ENCODE measurements around the gene NKD2. TPM values are rescaled to one million over a fixed set of nuclear protein-coding genes. Genes with fewer than 3 reads are reported as not detected.
A peak's percentile ranks its signal among the peaks of the same experiment; 100 is the strongest.

NKD2 gene
- total and polyA plus RNA-seq, 3 donors from 2014 or later, result 16.5 to 42.1 (median 31.6) TPM

DNA sequence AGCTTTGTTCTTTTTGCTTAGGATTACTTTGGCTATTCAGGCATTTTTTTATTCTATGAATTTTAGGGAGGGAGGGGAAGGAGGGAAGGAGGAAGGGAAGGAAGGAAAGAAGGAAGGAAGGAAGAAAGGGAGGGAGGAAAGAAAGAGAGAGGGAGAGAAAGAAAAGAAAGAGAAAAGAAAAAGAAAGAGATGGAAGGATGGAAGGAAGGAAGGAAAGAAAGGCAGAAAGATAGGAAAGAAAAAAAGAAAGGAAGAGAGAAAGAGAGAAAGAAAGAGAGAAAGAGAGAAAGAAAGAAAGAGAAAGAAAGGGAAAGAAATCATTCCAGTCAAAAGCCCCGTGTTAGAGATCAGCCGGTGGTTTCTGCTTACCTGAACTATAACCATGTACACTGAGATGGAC is 20.8 kb upstream of the NKD2 start:
- no peak overlapping the region for H3K4me3 ChIP-seq
- no peaks in the 10 kb centered on the region for H3K36me3 ChIP-seq (ENCODE audit: low read depth, missing control alignments)
- no peaks in the 10 kb centered on the region for H3K9me3 ChIP-seq
- intact Hi-C loops (cut with DNase I; ENCODE audit: low total_unique reads), result no loop called here
- H3K27me3 ChIP-seq, result no peaks in the 10 kb centered on the region
- 65 to 71% methylated on average over 2 of the region's 2 CpGs for WGBS, 2 donors
- H3K4me1 ChIP-seq, result peaks cover 15% of the 10 kb centered on the region
- DNase-seq, result no peak
- TF ChIP-seq, protein P1, sequence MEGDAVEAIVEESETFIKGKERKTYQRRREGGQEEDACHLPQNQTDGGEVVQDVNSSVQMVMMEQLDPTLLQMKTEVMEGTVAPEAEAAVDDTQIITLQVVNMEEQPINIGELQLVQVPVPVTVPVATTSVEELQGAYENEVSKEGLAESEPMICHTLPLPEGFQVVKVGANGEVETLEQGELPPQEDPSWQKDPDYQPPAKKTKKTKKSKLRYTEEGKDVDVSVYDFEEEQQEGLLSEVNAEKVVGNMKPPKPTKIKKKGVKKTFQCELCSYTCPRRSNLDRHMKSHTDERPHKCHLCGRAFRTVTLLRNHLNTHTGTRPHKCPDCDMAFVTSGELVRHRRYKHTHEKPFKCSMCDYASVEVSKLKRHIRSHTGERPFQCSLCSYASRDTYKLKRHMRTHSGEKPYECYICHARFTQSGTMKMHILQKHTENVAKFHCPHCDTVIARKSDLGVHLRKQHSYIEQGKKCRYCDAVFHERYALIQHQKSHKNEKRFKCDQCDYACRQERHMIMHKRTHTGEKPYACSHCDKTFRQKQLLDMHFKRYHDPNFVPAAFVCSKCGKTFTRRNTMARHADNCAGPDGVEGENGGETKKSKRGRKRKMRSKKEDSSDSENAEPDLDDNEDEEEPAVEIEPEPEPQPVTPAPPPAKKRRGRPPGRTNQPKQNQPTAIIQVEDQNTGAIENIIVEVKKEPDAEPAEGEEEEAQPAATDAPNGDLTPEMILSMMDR (IDR thresholded peaks at IDR 0.05), result no peak
- no peak for TF ChIP-seq POLR2A (IDR thresholded peaks at IDR 0.05)
- no peak overlapping the region for H3K27ac ChIP-seq

DNA sequence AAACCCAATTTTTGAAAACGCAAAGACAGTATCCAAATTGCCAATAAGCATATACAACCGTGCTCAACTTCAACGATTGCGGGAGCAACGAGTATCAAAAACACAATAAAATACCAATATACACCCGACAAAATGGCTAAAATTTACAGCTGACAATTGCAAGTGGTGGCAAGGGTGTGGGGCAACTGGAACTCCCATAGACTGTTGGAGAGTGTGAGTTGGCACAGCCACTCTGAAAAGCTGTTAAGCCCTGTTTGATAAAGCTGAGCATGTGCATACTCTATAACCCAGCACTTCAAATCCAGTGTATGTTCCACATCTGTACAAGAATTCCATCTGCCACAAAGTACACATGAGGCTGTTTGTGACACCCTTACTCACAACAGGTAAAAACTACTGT is 20.3 kb upstream of the NKD2 start:
- no peaks in the 10 kb centered on the region for H3K36me3 ChIP-seq (ENCODE audit: low read depth, missing control alignments)
- 79 to 80% methylated on average over 6 of the region's 6 CpGs for WGBS, 2 donors
- no peak overlapping the region for H3K27ac ChIP-seq
- H3K4me1 ChIP-seq, result peaks cover 15% of the 10 kb centered on the region
- no peaks in the 10 kb centered on the region for H3K27me3 ChIP-seq
- TF ChIP-seq, protein P1 (IDR thresholded peaks at IDR 0.05), result no peak
- no peak for TF ChIP-seq POLR2A (IDR thresholded peaks at IDR 0.05)
- DNase-seq, result no peak
- intact Hi-C loops (cut with DNase I; ENCODE audit: low total_unique reads), result no loop called here
- no peak overlapping the region for H3K4me3 ChIP-seq
- H3K9me3 ChIP-seq, result no peaks in the 10 kb centered on the region

DNA sequence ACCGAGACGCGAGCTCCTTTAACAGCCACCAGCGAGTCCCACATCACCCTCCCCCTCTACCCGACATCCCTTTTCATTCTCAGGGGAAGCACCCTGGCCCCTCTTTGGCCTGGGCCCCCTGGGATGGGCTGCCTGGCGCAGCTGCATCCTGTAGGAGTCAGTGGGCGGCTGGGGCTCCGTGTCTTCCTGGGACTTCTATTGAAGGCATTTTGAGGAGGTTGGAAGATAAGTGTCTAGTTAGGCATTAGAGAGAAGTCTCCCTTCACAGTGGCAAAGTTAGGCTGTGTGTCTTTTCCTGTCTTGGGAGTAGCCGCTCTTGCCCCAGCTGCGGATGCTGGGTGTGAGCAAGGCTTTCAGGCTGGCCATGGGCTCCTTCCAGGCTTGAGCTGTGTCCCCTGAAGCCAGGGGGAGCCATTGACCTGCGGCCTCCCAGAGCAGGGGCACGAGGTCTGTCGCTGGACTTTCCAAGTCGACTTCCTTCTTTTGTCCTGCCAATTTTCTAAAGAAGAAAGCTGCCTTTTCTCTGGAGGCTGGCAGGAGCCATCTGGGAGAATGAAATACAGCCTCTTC is 18.6 kb upstream of the NKD2 start:
- Histone ChIP-seq H3K27me3 (no peaks in the 10 kb centered on the region), H3K27ac (no peak overlapping the region), H3K36me3 (ENCODE audit: low read depth, missing control alignments) (no peaks in the 10 kb centered on the region), H3K9me3 (no peaks in the 10 kb centered on the region), H3K4me1 (peaks cover 15% of the 10 kb centered on the region), H3K4me3 (no peak overlapping the region)
- TF ChIP-seq POLR2A (IDR thresholded peaks at IDR 0.05), result no peak
- TF ChIP-seq, protein P1 (IDR thresholded peaks at IDR 0.05), result peak; percentile 30 to 40 (median 32)
- intact Hi-C loops (cut with DNase I; ENCODE audit: low total_unique reads), result no loop called here
- 44 to 54% methylated on average over 14 of the region's 14 CpGs for WGBS, 2 donors
- DNase-seq, result peak; percentile 58

DNA sequence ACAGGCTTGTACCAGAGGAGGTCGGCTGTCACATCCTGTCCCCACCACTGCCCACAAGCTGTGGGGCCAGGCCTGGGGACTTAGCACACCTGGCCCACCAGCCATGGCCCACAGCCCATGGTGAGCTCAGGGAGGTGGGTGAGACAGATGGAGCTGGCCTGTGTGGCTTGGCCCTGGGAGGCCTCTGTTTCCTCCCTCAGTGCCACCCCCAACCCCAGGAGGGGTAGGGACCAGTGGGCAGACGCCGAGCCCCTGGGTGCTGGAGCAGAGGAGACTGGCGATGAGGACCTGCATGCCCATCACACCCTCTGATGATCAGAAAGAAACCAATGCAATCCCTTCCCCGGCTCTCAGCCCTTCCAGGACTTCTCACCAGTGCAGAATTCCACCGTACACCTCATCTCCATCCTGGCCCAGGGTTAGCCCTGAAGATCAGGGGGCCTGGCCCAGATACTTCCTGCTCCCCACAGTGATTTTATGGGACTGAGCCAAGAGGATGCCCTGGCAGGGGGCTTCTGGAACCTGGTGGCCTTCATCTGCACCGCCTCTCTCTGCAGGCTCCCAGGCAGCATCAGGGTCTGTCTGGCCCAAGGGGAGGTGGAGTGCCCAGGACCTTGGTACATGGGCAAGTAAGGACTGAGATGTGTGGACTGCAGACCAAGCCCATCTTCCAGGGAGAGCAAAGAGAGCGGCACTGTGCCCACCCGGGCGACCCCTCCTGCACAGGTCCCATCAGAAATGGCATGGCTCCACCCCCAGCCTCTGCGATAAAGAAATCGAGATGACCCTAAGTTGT is 16.9 kb upstream of the NKD2 start:
- H3K36me3 ChIP-seq (ENCODE audit: low read depth, missing control alignments), result no peaks in the 10 kb centered on the region
- TF ChIP-seq, protein P1 (IDR thresholded peaks at IDR 0.05), result no peak
- TF ChIP-seq POLR2A (IDR thresholded peaks at IDR 0.05), result no peak
- intact Hi-C loops (cut with DNase I; ENCODE audit: low total_unique reads), result no loop called here
- H3K9me3 ChIP-seq, result no peaks in the 10 kb centered on the region
- WGBS, 2 donors, result 83 to 93% methylated on average over 7 to 12 of the region's 12 CpGs
- no peak overlapping the region for H3K27ac ChIP-seq
- no peaks in the 10 kb centered on the region for H3K27me3 ChIP-seq
- DNase-seq, result no peak
- H3K4me3 ChIP-seq, result no peak overlapping the region
- peaks cover 15% of the 10 kb centered on the region for H3K4me1 ChIP-seq

All from testis (tissue), 3 donors.